GM19025 (cell line): Measurements from ENCODE around the gene SUSD5.

ENCODE experiments used
- ATAC-seq: cut with Tn5 transposase; IDR thresholded peaks from one replicate; pipeline ENCODE4 v1.9.1; 2021; ENCODE audit warnings: mild to moderate bottlenecking, low read depth, moderate library complexity; ENCODE audit not compliant: unreplicated experiment

The SUSD5 gene

GRCh38 chr3:33155301-33155700, 63.3 kb downstream of the SUSD5 start:
- no peak for ATAC-seq

GRCh38 chr3:33153782-33154181, 64.8 kb downstream of the SUSD5 start:
- ATAC-seq: no peak

- ATAC-seq: no peak
These were observed 65.9 kb downstream of the SUSD5 start for GRCh38 chr3:33152363-33153360.

- ATAC-seq: no peak
These were observed 69.3 kb downstream of the SUSD5 start for GRCh38 chr3:33149342-33149741.

GRCh38 chr3:33146791-33147445, 71.7 kb downstream of the SUSD5 start:
- ATAC-seq: no peak

- no peak for ATAC-seq
These were observed 72.6 kb downstream of the SUSD5 start for GRCh38 chr3:33145901-33146580.

- no peak for ATAC-seq
These were observed 73.2 kb downstream of the SUSD5 start for GRCh38 chr3:33145221-33145900.

- ATAC-seq: no peak
These were observed 74.2 kb downstream of the SUSD5 start for GRCh38 chr3:33144433-33144832.

- no peak for ATAC-seq
These were observed 77.6 kb downstream of the SUSD5 start for GRCh38 chr3:33141006-33141405.

- ATAC-seq: no peak
These were observed 78.6 kb downstream of the SUSD5 start for GRCh38 chr3:33139996-33140395.

- ATAC-seq: peak; percentile 54
These were observed 79.5 kb downstream of the SUSD5 start for GRCh38 chr3:33139006-33139623.

- no peak for ATAC-seq
These were observed 80.9 kb downstream of the SUSD5 start for GRCh38 chr3:33137691-33138090.

GRCh38 chr3:33134026-33134625, 84.5 kb downstream of the SUSD5 start:
- no peak for ATAC-seq

- ATAC-seq: no peak
These were observed 86.6 kb downstream of the SUSD5 start for GRCh38 chr3:33132019-33132360.

GRCh38 chr3:33131331-33132018, 87.1 kb downstream of the SUSD5 start:
- no peak for ATAC-seq

- no peak for ATAC-seq
These were observed 88.5 kb downstream of the SUSD5 start for GRCh38 chr3:33130144-33130543.

- ATAC-seq: no peak
These were observed 89.9 kb downstream of the SUSD5 start for GRCh38 chr3:33128706-33129105.

GRCh38 chr3:33125840-33126239, 92.8 kb downstream of the SUSD5 start:
- no peak for ATAC-seq

- no peak for ATAC-seq
These were observed 94.0 kb downstream of the SUSD5 start for GRCh38 chr3:33124638-33125037.
